Measurements from ENCODE around the gene ABCC11.

- TF ChIP-seq, protein P1, sequence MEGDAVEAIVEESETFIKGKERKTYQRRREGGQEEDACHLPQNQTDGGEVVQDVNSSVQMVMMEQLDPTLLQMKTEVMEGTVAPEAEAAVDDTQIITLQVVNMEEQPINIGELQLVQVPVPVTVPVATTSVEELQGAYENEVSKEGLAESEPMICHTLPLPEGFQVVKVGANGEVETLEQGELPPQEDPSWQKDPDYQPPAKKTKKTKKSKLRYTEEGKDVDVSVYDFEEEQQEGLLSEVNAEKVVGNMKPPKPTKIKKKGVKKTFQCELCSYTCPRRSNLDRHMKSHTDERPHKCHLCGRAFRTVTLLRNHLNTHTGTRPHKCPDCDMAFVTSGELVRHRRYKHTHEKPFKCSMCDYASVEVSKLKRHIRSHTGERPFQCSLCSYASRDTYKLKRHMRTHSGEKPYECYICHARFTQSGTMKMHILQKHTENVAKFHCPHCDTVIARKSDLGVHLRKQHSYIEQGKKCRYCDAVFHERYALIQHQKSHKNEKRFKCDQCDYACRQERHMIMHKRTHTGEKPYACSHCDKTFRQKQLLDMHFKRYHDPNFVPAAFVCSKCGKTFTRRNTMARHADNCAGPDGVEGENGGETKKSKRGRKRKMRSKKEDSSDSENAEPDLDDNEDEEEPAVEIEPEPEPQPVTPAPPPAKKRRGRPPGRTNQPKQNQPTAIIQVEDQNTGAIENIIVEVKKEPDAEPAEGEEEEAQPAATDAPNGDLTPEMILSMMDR (IDR thresholded peaks at IDR 0.05; ENCODE audit: low read depth, low read length): no peak
- TF ChIP-seq EZH2phosphoT487 (IDR thresholded peaks at IDR 0.05; ENCODE audit: low read depth): no peak; the same call in 1 of the 2 replicates
These were observed 58.8 kb downstream of the ABCC11 start for GRCh38 chr16:48188449-48189102.

Measured in OCI-LY3 (cell line).